Fibroblast of skin of right quadriceps (primary cell): ENCODE data around the gene TUBB2A.
"Not testable (repeated sequence)": the region's sequence is repeated elsewhere in the genome, so short reads cannot be mapped to it uniquely, and the experiment has no call there.

Source experiments
- DNase-seq: peaks from one replicate; pipeline ENCODE4 v3.0.0-alpha.2; 2013

TUBB2A gene

GRCh38 chr6:3179945-3180344 is 22.6 kb upstream of the TUBB2A start:
- DNase-seq, result not testable (repeated sequence)

DNA sequence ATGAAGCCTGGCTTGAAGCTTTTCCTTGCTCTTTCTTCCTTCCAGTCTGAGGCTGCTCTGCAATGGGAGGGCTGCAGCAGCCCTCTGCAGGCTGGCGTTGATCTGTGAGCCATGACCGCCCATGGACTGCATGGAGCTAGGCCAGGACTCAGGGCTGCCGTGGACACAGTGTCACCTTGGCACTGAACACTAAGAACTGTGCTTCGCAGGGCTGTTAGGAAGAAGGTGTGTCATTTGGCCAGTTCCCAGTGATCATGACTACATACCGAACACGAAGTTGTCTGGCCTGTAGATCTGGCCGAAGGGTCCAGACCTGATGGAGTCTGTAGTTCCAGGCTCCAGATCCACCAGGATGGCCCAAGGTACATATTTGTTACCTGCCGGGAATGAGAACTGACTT is 21.3 kb upstream of the TUBB2A start:
- not testable (repeated sequence) for DNase-seq

DNA sequence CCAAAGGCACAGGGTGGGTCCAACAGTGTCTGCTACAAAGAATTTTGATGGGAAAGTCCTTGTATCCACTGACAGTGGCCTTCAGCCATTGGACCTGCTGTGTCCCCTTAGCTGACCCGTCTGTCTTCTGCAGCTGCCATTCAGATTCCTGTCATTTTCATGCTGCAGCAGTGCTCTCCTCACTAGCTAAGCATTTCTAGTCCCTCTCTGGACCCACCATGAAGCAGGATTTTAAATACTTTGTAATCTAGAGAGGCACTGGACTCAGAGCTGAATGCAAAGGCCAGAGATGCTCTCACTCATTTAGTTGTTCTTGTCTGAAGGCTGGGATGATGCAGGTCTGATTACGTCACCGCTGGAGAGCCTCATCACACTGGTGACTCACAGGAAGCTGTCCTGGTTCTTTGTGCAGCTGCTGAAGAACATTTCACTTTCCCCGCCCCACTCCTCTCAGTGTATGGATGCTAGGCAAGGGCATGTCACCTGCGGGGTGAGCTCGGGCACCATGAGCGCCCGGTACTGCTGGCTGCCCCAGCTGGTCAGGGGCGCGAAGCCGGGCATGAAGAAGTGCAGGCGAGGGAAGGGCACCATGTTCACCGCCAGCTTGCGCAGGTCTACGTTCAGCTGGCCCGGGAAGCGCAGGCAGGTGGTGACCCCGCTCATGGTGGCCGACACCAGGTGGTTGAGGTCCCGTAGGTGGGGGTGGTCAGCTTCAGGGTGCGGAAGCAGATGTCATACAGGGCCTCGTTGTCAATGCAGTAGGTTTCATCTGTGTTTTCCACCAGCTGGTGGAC is 19.4 kb upstream of the TUBB2A start:
- peak; percentile 88 for DNase-seq

- no peak for DNase-seq
These were observed 18.5 kb upstream of the TUBB2A start for GRCh38 chr6:3175715-3176402.

GRCh38 chr6:3173636-3174089 is 16.3 kb upstream of the TUBB2A start:
- DNase-seq, result not testable (repeated sequence)

DNA sequence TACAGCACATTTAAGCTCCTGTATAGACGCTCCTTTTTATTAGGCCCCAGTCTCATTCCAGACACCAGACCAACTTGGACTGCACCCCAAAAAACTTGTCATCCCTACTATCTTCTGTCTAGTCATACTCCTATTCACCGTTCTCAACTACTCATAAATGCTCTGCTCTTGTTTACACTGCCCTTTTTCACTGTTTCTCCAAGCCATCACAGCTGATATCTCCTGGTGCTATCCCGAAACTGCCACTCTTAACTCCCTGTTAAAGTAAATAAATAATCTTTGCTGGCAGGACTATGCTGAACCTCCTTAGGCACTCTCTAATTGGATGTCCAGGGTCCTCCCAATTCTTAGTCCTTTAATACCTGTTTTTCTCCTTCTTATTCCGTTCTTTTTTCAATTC is 15.4 kb upstream of the TUBB2A start:
- not testable (repeated sequence) for DNase-seq

DNA sequence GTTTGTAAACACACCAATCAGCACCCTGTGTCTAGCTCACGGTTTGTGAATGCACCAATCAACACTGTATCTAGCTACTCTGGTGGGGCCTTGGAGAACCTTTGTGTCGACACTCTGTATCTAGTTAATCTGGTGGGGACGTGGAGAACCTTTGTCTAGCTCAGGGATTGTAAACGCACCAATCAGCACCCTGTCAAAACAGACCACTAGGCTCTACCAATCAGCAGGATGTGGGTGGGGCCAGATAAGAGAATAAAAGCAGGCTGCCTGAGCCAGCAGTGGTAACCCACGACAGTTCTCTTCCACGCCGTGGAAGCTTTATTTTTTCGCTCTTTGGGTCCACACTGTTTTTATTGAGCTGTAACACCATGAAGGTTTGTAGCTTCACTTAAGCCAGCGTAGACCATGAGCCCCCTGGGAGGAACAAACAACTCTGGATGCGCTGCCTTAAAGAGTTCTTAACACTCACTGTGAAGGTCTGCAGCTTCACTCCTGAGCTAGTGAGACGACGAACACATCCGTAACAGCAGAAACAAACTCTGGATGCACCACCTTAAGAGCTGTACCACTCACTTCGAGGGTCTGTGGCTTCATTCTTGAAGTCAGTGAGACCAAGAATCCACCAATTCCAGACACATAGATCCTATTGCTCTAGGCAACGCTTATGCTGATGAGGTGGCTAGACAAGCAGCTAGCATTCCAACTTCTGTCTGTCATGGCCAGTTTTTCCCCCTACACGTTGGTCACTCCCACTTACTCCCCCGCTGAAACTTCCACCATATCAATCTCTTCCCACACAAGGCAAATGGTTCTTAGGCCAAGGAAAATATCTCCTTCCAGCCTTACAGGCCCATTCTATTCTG is 14.2 kb upstream of the TUBB2A start:
- DNase-seq, result peak; percentile 11

DNA sequence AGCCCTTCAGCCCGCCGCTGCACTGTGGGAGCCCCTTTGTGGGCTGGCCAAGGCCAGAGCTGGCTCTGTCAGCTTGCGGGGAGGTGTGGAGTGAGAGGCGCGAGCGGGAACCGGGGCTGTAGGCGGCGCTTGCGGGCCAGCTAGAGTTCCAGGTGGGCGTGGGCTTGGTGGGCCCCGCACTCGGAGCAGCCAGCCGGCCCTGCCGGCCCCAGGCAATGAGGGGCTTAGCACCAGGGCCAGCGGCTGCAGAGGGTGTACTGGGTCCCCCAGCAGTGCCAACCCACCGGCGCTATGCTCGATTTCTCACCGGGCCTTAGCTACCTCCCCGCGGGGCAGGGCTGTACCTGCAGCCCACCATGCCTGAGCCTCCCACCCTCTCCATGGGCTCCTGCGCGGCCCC is 13.3 kb upstream of the TUBB2A start:
- not testable (repeated sequence) for DNase-seq

GRCh38 chr6:3168046-3168445 is 10.7 kb upstream of the TUBB2A start:
- DNase-seq, result not testable (repeated sequence)

DNA sequence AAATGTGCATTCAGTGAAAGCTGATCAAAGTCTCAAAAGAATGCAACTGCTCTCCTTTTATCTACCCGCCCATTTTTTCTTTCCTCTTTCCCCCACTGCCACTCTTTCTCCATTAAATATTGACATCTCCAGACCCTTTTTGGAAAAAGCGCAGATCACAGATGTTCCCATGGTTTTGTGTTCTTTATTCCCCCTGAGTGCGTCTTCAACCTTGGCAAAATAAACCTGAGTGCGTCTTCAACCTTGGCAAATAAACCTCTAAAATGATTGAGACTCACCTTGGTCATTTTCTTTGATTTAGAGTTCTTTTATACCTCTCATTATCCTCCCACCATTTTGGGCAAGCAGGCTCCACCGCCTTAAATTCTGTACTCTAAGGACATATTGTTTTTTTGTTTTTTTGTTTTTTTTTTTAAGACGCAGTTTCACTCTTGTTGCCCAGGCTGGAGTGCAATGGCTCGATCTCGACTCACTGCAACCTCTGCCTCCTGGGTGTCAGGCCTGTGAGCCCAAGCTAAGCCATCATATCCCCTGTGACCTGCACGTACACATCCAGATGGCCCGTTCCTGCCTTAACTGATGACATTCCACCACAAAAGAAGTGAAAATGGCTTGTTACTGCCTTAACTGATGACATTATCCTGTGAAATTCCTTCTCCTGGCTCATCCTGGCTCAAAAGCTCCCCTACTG is 9.3 kb upstream of the TUBB2A start:
- not testable (repeated sequence) for DNase-seq

- peak; percentile 72 for DNase-seq
These were observed 8.5 kb upstream of the TUBB2A start for GRCh38 chr6:3165631-3166534.

- DNase-seq, result no peak
These were observed 7.0 kb upstream of the TUBB2A start for GRCh38 chr6:3164388-3164787.

GRCh38 chr6:3163248-3163594 is 5.9 kb upstream of the TUBB2A start:
- no peak for DNase-seq

DNA sequence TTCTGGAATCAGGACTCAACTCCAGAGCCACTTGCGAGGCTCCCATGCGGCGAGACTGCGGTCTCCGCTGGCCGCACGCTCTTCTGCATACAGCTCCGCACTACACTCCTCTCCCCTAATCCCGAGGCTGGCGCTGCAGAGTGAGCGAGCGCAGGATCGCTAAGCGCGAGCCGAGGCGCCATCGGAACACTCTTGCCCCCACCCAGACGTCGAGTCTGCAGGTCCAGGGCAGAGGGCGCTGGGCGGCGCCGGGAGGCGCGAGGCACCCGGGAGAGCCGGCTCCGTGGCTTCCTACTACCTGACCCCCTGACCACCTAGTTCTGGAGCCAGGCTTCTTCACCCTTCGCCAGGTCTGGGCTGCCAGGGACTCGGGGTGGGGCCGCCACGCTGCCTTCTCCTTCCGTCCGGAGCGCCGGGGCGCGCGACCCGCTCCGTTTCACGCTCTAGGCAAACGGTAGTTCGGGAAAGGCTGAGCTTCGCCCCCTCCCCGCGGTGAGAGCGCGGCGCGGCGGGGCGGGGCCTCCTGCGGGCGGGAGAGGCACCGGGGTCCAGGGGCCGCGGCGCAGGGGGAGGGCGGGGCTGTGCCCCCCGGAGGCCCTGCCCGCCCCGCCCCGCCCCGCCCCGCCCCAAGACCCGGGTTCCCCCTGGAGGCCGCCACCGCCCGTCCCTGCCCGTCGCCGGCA is 5.4 kb upstream of the TUBB2A start:
- DNase-seq, result peak; percentile 76

GRCh38 chr6:3162067-3162497 is 4.7 kb upstream of the TUBB2A start:
- DNase-seq, result no peak

DNA sequence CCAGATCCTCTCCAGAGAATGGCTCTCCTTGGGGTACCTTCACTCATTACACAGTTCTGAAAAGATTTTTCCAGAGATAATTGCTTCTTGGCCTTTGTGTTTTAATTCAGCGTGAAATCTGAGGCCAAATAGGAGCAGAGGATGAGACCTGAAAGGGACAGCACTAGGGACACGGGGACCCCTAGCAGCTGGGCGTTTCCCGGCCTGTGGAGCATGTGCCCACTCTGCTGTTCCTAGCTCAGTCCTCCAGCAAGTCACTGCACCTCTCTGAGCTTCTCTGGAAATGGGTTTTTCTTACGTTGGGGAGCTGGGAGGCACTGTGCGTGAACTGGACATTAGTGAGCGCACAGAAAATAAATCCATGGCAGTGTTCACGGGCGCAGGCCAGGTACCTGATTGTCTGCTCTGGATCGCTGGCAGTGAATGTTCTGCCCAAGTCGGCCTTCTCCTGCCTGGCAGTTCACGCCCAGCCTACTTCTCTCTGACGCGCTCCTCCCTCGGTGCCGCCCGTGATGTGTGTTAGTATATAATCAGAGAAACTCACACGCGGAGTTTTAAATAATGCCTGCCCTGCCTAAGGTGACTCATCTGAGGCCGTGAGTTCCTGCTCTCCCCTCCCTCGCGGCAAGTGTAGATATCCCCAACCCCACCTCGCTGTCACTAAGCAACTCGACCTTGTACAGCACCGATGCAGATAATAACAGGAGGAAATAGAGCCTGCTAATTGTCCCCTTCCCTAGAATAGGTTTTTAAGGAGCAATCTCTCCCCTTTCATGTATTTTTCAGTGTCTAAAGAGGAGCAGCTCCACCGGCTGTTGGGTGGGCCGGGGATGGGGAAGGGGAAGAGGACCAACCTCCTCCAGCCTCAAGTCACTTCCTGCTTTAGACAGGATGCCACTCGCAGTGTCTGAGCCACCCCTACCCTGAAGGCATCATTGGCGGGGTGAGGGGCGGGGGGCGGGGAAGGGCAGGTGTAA is 2.7 kb upstream of the TUBB2A start:
- DNase-seq, result no peak

GRCh38 chr6:3156184-3157130 is 887 bp downstream of the TUBB2A start:
- DNase-seq, result not testable (repeated sequence)

GRCh38 chr6:3155416-3155815 is 1.9 kb downstream of the TUBB2A start:
- not testable (repeated sequence) for DNase-seq
